ENCODE data around the gene FNIP1.

FNIP1 gene

DNA sequence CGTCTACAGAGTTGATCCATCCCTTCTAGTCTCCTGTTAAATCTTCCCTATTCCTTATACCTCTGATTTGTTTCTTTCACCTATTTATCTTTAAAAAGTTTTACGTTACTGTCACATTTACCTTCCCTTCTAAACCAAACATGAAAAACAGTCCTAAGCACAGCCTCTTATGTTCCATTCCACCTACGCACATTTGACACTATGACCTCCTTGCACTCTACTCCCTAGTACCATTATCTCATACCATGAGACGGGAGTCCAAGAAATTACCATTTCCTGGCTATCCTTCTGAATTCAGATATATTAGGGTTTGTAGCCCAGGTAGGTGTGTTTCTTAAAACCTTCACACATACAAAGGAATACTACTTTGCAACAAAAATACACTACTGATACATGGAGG is 25.1 kb downstream of the FNIP1 start:
- TF ChIP-seq, protein P1, sequence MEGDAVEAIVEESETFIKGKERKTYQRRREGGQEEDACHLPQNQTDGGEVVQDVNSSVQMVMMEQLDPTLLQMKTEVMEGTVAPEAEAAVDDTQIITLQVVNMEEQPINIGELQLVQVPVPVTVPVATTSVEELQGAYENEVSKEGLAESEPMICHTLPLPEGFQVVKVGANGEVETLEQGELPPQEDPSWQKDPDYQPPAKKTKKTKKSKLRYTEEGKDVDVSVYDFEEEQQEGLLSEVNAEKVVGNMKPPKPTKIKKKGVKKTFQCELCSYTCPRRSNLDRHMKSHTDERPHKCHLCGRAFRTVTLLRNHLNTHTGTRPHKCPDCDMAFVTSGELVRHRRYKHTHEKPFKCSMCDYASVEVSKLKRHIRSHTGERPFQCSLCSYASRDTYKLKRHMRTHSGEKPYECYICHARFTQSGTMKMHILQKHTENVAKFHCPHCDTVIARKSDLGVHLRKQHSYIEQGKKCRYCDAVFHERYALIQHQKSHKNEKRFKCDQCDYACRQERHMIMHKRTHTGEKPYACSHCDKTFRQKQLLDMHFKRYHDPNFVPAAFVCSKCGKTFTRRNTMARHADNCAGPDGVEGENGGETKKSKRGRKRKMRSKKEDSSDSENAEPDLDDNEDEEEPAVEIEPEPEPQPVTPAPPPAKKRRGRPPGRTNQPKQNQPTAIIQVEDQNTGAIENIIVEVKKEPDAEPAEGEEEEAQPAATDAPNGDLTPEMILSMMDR (IDR thresholded peaks at IDR 0.05; ENCODE audit: low read depth, low read length), result no peak
- no peak for DNase-seq (ENCODE audit: extremely low read depth, low read depth)

DNA sequence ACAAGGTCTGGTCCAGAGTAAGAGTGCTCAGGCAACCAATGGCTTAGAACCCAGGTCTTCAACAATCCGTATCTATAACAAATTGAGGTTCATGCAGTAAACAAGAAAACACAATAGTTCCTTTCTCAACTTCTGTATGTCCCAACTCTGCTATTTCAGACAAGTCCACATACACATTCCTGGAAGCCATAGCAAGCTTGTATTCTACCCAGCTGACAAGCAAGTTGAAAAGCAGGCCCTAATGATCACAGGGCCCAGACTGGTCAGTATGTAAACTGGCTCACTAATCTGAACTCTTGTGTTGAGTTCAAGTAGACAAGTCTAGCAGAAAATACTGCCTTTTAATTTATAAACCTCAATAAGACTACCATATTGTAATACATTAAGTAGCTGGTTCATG is 26.9 kb downstream of the FNIP1 start:
- DNase-seq (ENCODE audit: extremely low read depth, low read depth), result no peak
- TF ChIP-seq, protein P1 (IDR thresholded peaks at IDR 0.05; ENCODE audit: low read depth, low read length), result no peak

GRCh38 chr5:131769336-131769735 is 27.5 kb downstream of the FNIP1 start:
- no peak for DNase-seq (ENCODE audit: extremely low read depth, low read depth)
- TF ChIP-seq, protein P1 (IDR thresholded peaks at IDR 0.05; ENCODE audit: low read depth, low read length), result no peak

- no peak for DNase-seq (ENCODE audit: extremely low read depth, low read depth)
- TF ChIP-seq, protein P1 (IDR thresholded peaks at IDR 0.05; ENCODE audit: low read depth, low read length), result no peak
Observed at GRCh38 chr5:131767891-131768290, 28.9 kb downstream of the FNIP1 start.

- DNase-seq (ENCODE audit: extremely low read depth, low read depth), result no peak
- TF ChIP-seq, protein P1 (IDR thresholded peaks at IDR 0.05; ENCODE audit: low read depth, low read length), result no peak
Observed at GRCh38 chr5:131766689-131767088, 30.1 kb downstream of the FNIP1 start.

DNA sequence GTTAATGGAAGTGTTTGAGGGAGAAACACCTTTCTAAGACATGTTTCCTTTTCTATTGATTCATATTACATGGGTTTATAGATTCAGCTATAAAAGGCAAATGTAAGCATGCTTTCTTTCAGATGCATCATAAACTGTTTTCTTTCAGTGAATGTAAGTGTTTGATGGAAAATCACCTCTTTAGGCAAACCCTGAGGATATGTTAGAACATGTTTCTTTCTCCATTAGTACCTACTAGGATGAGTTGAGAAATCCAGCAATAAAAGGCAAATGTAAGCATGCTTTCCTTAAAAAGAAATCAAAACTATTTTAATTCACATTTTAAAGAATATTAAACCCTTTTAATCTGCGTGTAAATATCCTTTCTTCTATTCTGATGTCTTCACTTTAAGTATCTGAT is 31.6 kb downstream of the FNIP1 start:
- TF ChIP-seq, protein P1 (IDR thresholded peaks at IDR 0.05; ENCODE audit: low read depth, low read length), result no peak
- DNase-seq (ENCODE audit: extremely low read depth, low read depth), result no peak

DNA sequence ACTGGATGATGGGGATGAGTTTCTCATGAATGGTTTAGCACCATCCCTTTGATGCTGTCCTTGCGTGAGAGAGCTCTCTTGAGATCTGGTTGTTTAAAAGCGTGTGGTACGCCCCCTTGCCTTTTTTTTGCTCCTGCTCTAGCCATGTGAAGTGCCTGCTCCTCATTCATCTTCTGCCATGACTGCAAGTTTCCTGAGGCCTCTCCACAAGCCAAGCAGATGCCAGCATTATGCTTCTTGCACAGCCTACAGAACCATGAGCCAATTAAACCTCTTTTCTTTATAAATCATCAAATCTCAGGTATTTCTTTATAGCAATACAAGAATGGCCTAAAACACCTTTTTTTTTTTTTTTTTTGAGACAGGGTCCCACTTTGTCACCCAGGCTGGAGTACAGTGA is 32.8 kb downstream of the FNIP1 start:
- TF ChIP-seq, protein P1 (IDR thresholded peaks at IDR 0.05; ENCODE audit: low read depth, low read length), result no peak
- no peak for DNase-seq (ENCODE audit: extremely low read depth, low read depth)
